Measurements from ENCODE around the gene NEGR1. TPM values are rescaled to one million over a fixed set of nuclear protein-coding genes. Genes with fewer than 3 reads are reported as not detected.

NEGR1 gene
- total RNA-seq, 1 experiment from 2014 or later = 0.05 TPM

- TF ChIP-seq JUND (IDR thresholded peaks at IDR 0.05) (no peak), POLR2A (IDR thresholded peaks at IDR 0.05; ENCODE audit: borderline replicate concordance, extremely low read depth, insufficient read depth, insufficient read length) (no peak), TCF7L2 (IDR thresholded peaks at IDR 0.05; ENCODE audit: borderline replicate concordance, extremely low read depth, insufficient read depth, insufficient read length) (no peak), EGR1 (IDR thresholded peaks at IDR 0.05; ENCODE audit: low read depth) (no peak), ZBTB33 (IDR thresholded peaks at IDR 0.05; ENCODE audit: extremely low read depth, insufficient replicate concordance, low read length) (no peak), RAD21 (IDR thresholded peaks at IDR 0.05; ENCODE audit: low read depth) (no peak), CEBPB (IDR thresholded peaks at IDR 0.05; ENCODE audit: low read depth) (no peak), REST (IDR thresholded peaks at IDR 0.05; ENCODE audit: low read depth) (no peak), POLR2AphosphoS5 (IDR thresholded peaks at IDR 0.05; ENCODE audit: low read depth, low read length) (no peak), CBX3 (IDR thresholded peaks at IDR 0.05; ENCODE audit: low read depth) (no peak)
- no peaks in the 10 kb centered on the region for H3K79me2 ChIP-seq (ENCODE audit: insufficient read depth, low read length)
- H2AFZ ChIP-seq (ENCODE audit: low read depth, low read length, poor library complexity, severe bottlenecking) = no peak overlapping the region
- H3K4me1 ChIP-seq (ENCODE audit: control insufficient read depth in 1 of 2, insufficient read depth in 2 of 2, low read length in 2 of 2) = no peaks in the 10 kb centered on the region
- no peak overlapping the region for H3K4me2 ChIP-seq (ENCODE audit: low read length)
- H3K4me3 ChIP-seq (replicated peaks in 1 of 2; ENCODE audit: low read depth in 1 of 2, low read length in 2 of 2) = no peak overlapping the region
- peaks cover 6 to 12% of the 10 kb centered on the region in 2 experiments; a peak in 3 of 4 replicates for H3K9me3 ChIP-seq (ENCODE audit: control insufficient read depth in 1 of 2, insufficient read depth in 1 of 2, low read depth in 1 of 2, low read length in 2 of 2)
- no peaks in the 10 kb centered on the region for H3K27me3 ChIP-seq (ENCODE audit: insufficient read depth, low read length)
- RAD21 ChIA-PET (ENCODE audit: low non-redundant PET in 1 of 2, low total read pairs in 2 of 2, uncharacterized antibody in 2 of 2, unreplicated experiment in 2 of 2) = no interaction called here
- ATAC-seq (no peak), DNase-seq (ENCODE audit: low read depth, low spot score) (no peak)
- H4K20me1 ChIP-seq (ENCODE audit: insufficient read depth) = no peaks in the 10 kb centered on the region
- CTCF ChIA-PET = no interaction called here
- no peak overlapping the region for H3K27ac ChIP-seq (ENCODE audit: low read depth, low read length)
- POLR2A ChIA-PET = no interaction called here
- H3K36me3 ChIP-seq (ENCODE audit: control insufficient read depth in 1 of 2, insufficient read depth in 2 of 2, low read length in 2 of 2) = no peaks in the 10 kb centered on the region
- intact Hi-C loops (cut with micrococcal nuclease) = no loop called here
- BruUV-seq (replicated peaks) = no TSS peak
- no peaks in the 10 kb centered on the region for H3K9me2 ChIP-seq (ENCODE audit: insufficient read depth)
- no peak overlapping the region for H3K9ac ChIP-seq (ENCODE audit: low read length)
Observed at GRCh38 chr1:71693581-71693980, 588.8 kb downstream of the NEGR1 start.
